Measurements from ENCODE around the gene NUDT16L1. TPM values are rescaled to one million over a fixed set of nuclear protein-coding genes. Genes with fewer than 3 reads are reported as not detected.
"Not testable (repeated sequence)": the region's sequence is repeated elsewhere in the genome, so short reads cannot be mapped to it uniquely, and the experiment has no call there.

NUDT16L1 gene
- total RNA-seq, 1 donor from 2014 or later = 28.9 TPM

- DNase-seq (ENCODE audit: extremely low spot score, unreplicated experiment) = no peak
- TF ChIP-seq CTCF (IDR thresholded peaks at IDR 0.05) = no peak
- H3K4me1 Mint-ChIP-seq (ENCODE audit: unreplicated experiment) = peaks cover 16% of the 10 kb centered on the region
Observed at GRCh38 chr16:4737545-4737944, 44.2 kb downstream of the NUDT16L1 start.

GRCh38 chr16:4738370-4738769 lies 45.0 kb downstream of the NUDT16L1 start:
- not testable (repeated sequence) for H3K4me1 Mint-ChIP-seq (ENCODE audit: unreplicated experiment); DNase-seq (ENCODE audit: extremely low spot score, unreplicated experiment); H3K27me3 Mint-ChIP-seq (ENCODE audit: unreplicated experiment); H3K4me3 Mint-ChIP-seq (ENCODE audit: unreplicated experiment); H3K9me3 Mint-ChIP-seq (ENCODE audit: unreplicated experiment); H3K36me3 Mint-ChIP-seq (ENCODE audit: unreplicated experiment); H3K27ac Mint-ChIP-seq (ENCODE audit: unreplicated experiment)

More at GRCh38 chr16:4737545-4737944, 44.2 kb downstream of the NUDT16L1 start:
- no peaks in the 10 kb centered on the region for H3K9me3 Mint-ChIP-seq (ENCODE audit: unreplicated experiment)
- H3K36me3 Mint-ChIP-seq (ENCODE audit: unreplicated experiment) = no peaks in the 10 kb centered on the region
- H3K27ac Mint-ChIP-seq (ENCODE audit: unreplicated experiment) = no peak overlapping the region
- no peaks in the 10 kb centered on the region for H3K27me3 Mint-ChIP-seq (ENCODE audit: unreplicated experiment)
- H3K4me3 Mint-ChIP-seq (ENCODE audit: unreplicated experiment) = no peak overlapping the region

GRCh38 chr16:4743226-4743878 lies 50.0 kb downstream of the NUDT16L1 start:
- Mint-ChIP-seq H3K36me3 (ENCODE audit: unreplicated experiment) (no peaks in the 10 kb centered on the region), H3K4me1 (ENCODE audit: unreplicated experiment) (no peaks in the 10 kb centered on the region), H3K27me3 (ENCODE audit: unreplicated experiment) (no peaks in the 10 kb centered on the region), H3K9me3 (ENCODE audit: unreplicated experiment) (no peaks in the 10 kb centered on the region), H3K27ac (ENCODE audit: unreplicated experiment) (no peak overlapping the region), H3K4me3 (ENCODE audit: unreplicated experiment) (no peak overlapping the region)
- DNase-seq (ENCODE audit: extremely low spot score, unreplicated experiment) = no peak
- no peak for TF ChIP-seq CTCF (IDR thresholded peaks at IDR 0.05)

- no peak for DNase-seq (ENCODE audit: extremely low spot score, unreplicated experiment)
- H3K9me3 Mint-ChIP-seq (ENCODE audit: unreplicated experiment) = no peaks in the 10 kb centered on the region
- no peak overlapping the region for H3K4me3 Mint-ChIP-seq (ENCODE audit: unreplicated experiment)
- no peaks in the 10 kb centered on the region for H3K27me3 Mint-ChIP-seq (ENCODE audit: unreplicated experiment)
- TF ChIP-seq CTCF (IDR thresholded peaks at IDR 0.05) = no peak
- no peaks in the 10 kb centered on the region for H3K4me1 Mint-ChIP-seq (ENCODE audit: unreplicated experiment)
- no peak overlapping the region for H3K27ac Mint-ChIP-seq (ENCODE audit: unreplicated experiment)
- no peaks in the 10 kb centered on the region for H3K36me3 Mint-ChIP-seq (ENCODE audit: unreplicated experiment)
Observed at GRCh38 chr16:4744555-4745273, 51.4 kb downstream of the NUDT16L1 start.

GRCh38 chr16:4745274-4745569 lies 51.9 kb downstream of the NUDT16L1 start:
- Mint-ChIP-seq H3K9me3 (ENCODE audit: unreplicated experiment) (no peaks in the 10 kb centered on the region), H3K36me3 (ENCODE audit: unreplicated experiment) (no peaks in the 10 kb centered on the region), H3K27me3 (ENCODE audit: unreplicated experiment) (no peaks in the 10 kb centered on the region), H3K4me3 (ENCODE audit: unreplicated experiment) (no peak overlapping the region), H3K4me1 (ENCODE audit: unreplicated experiment) (no peaks in the 10 kb centered on the region), H3K27ac (ENCODE audit: unreplicated experiment) (no peak overlapping the region)
- TF ChIP-seq CTCF (IDR thresholded peaks at IDR 0.05) = no peak
- DNase-seq (ENCODE audit: extremely low spot score, unreplicated experiment) = no peak

Small RNAs within 50 kb of the gene (microRNA-seq; reads per million reads assigned to microRNA genes)
- gene MIR6769A (ENCODE audit: unreplicated experiment) = not detected

Other genes with a start within 250 kb of the NUDT16L1 start
- gene NMRAL1, start 218.9 kb upstream of the NUDT16L1 start, total RNA-seq = 55.0 and 61.4 TPM in 2 replicates
- 47.2 and 47.3 TPM in 2 replicates for gene HMOX2, start 217.2 kb upstream of the NUDT16L1 start, total RNA-seq
- 28.5 and 28.9 TPM in 2 replicates for gene CDIP1, start 154.8 kb upstream of the NUDT16L1 start, total RNA-seq
- 0.08 and 0.26 TPM in 2 replicates for gene C16orf96, start 137.2 kb upstream of the NUDT16L1 start, total RNA-seq
- 33.6 and 38.4 TPM in 2 replicates for gene UBALD1, start 78.7 kb upstream of the NUDT16L1 start, total RNA-seq
- 88.0 and 94.6 TPM in 2 replicates for gene MGRN1, start 68.7 kb upstream of the NUDT16L1 start, total RNA-seq
- gene ANKS3, start 40.7 kb downstream of the NUDT16L1 start, total RNA-seq = 30.0 TPM in 2 replicates
- gene DNAAF8, start 41.0 kb downstream of the NUDT16L1 start, total RNA-seq = 1.2 and 1.7 TPM in 2 replicates
- gene ZNF500, start 73.6 kb downstream of the NUDT16L1 start, total RNA-seq = 22.8 and 23.5 TPM in 2 replicates
- not detected in 2 replicates for gene SEPTIN12, start 94.8 kb downstream of the NUDT16L1 start, total RNA-seq
- not detected in 2 replicates for gene SMIM22, start 101.8 kb downstream of the NUDT16L1 start, total RNA-seq
- gene ROGDI, start 109.1 kb downstream of the NUDT16L1 start, total RNA-seq = 16.1 and 19.1 TPM in 2 replicates
- 73.5 and 76.9 TPM in 2 replicates for gene GLYR1, start 153.7 kb downstream of the NUDT16L1 start, total RNA-seq
- gene UBN1, start 153.9 kb downstream of the NUDT16L1 start, total RNA-seq = 50.3 and 50.8 TPM in 2 replicates
- 9.7 and 10.3 TPM in 2 replicates for gene PPL, start 243.6 kb downstream of the NUDT16L1 start, total RNA-seq

Measured in osteocyte (in vitro differentiated cells).